ENCODE measurements around the gene ARRDC1.

DNA sequence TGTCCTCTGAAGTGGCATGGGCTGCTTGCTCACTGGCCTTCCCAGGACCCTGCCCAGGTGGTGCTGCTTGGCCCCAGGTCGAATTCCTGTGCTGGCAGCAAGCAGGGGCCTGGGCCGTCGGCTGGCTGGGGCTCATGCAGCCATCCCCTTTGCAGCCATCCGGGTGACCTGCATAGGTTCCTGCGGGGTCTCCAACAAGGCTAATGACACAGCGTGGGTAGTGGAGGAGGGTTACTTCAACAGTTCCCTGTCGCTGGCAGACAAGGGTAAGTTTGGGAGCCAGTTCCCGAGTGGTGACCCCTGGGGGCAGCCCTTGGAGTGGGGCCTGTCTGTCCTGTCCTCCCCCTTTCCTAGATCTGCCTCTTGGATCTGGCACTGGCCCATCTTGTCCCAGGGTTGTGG is 7.3 kb downstream of the ARRDC1 start:
- TF ChIP-seq POLR2A (IDR thresholded peaks at IDR 0.05) (no peak), CTCF (IDR thresholded peaks at IDR 0.05) (no peak)
